ENCODE results near the gene SPACA4.
A peak's percentile ranks its signal among the peaks of the same experiment; 100 is the strongest.
"Not testable (repeated sequence)": the region's sequence is repeated elsewhere in the genome, so short reads cannot be mapped to it uniquely, and the experiment has no call there.

The SPACA4 gene

DNA sequence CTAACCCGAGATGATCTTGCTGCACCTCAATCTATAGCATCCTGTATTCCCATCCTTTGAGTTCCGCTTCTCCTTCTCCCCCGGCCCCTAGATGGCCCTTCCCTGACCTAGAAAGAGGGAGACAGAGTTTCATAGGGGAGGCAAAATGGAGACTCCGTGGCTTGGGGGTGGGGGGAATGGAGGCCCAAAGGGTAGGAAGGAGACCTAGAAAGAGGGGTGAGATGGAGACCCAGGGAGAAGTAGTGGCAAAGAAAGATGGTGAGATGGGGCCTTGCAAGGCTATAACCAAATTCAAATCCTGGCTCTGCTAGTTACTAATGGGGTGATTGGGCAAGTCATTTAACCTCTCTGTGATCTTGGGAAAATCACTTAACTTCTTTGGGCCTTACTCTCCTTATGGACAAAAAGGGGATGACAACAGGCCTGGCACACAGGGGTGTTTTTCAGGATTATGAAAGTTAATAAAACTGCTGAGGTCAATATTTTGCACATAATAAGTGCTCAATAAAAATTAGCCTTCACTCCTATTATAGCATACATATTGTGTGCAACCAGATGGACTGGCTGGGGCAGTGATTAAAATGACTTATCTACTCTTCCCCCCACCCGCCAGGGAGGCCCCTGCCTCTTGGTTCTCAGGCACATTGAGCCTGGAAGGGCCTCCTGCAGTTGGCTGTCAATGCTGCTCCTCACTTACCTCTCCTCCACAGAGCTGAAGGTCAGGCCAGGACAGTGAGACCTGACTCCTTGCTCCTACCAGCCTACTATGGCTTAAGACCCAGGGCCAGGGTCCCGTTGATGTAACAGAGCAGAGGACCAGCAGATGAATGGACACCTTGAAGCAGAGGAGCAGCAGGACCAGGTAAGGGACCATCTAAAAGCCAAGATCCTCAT lies 13.4 kb downstream of the SPACA4 start:
- no peak for DNase-seq

DNA sequence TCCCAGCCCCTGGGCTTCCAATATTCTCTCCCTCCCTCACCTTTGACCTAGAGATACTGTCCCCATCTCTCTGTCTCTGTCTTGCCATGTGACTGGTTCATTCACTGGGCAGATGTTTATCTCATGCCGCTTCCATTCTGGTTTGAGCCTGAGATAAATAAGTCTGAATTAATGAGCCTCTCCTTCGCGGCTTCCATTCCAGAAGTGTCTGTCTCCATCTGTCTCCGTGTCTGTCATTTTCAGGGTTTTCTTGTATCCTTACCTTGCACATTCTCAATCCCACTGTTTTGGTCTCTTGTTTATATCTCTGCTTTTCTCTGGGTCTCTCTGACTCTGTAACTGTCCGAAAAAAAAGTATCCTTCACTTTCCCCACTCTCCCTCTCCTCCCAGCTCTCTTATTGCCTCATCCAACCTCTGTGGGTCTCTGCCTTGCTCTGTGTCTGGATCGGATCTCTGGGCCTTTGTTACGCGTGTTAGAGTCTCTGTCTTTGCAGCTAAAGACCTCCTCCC lies 17.1 kb downstream of the SPACA4 start:
- no peak for DNase-seq

DNA sequence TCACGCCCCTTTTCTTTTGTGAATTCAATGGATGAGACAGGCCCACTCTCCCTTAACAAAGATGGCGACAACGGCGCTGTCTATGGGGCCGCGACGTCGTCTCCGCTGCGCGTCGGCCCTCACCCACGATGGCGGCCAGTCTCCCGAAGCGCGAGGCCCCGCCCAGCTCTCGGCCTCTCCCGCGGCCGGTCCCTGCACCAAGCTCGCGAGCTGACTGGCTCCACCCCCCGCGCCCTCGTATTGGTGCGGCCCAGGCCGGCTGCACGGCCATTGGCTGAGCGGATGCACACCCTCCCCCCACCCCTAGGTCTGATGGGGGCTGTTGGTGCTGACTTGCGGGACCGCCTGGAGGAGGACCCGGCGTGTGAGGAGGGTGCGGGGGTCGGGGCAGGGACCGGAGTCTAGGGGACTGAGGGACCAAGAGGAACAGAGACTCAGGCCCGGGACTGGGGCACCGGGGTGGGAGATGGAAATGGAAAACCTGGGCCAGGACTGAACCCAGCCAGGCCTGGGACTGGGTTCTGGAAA lies 17.6 kb downstream of the SPACA4 start:
- peak; percentile 71 for DNase-seq

DNA sequence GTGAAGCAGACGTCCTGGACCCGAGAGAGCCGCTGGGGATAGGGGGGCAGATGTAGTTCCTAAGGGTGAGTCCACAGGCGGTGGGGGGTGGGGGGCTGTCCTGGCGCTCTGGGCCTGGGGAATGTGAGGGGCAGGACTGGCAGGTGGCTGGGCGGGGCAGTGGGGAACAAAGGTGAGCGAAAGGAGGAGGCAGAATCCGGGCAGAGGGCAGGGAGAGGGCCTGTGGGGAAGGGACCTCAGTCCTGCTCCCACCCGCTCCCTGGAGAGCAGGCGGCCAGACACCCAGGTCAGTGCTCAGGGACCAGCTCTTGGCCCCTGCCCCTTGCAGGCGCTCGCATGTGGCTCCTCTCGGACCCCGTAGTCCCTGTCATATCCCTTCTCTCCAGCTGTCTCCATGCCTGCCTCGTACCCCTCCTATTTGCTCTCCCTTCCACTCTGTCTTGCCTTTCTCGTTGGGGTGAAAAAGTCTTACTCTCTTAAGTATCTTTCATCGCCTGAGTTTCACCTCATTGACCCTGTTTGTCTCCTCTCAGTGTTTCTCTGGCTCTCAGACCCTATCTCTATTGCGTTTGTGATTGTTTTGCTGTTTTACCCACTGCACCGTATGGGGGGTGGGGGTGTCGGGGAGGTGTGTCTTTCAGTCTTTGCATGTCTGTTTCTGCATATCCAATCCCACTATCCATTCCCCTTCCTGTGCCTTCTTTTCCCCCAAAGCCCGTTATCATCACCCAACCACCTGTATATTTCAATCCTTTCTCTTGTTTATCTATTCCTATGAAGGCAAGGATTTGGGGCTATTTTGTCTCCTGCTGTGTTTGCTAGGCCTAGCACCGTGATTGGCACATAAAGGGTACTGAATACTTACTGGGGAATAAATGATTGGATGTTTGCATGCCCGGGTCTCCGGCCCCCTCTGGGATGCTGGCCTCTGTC lies 18.5 kb downstream of the SPACA4 start:
- no peak for DNase-seq

DNA sequence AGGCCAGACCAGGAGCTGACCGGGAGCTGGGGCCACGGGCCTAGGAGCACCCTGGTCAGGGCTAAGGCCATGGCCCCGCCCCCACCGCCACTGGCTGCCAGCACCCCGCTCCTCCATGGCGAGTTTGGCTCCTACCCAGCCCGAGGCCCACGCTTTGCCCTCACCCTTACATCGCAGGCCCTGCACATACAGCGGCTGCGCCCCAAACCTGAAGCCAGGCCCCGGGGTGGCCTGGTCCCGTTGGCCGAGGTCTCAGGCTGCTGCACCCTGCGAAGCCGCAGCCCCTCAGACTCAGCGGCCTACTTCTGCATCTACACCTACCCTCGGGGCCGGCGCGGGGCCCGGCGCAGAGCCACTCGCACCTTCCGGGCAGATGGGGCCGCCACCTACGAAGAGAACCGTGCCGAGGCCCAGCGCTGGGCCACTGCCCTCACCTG lies 19.4 kb downstream of the SPACA4 start:
- no peak for DNase-seq

DNA sequence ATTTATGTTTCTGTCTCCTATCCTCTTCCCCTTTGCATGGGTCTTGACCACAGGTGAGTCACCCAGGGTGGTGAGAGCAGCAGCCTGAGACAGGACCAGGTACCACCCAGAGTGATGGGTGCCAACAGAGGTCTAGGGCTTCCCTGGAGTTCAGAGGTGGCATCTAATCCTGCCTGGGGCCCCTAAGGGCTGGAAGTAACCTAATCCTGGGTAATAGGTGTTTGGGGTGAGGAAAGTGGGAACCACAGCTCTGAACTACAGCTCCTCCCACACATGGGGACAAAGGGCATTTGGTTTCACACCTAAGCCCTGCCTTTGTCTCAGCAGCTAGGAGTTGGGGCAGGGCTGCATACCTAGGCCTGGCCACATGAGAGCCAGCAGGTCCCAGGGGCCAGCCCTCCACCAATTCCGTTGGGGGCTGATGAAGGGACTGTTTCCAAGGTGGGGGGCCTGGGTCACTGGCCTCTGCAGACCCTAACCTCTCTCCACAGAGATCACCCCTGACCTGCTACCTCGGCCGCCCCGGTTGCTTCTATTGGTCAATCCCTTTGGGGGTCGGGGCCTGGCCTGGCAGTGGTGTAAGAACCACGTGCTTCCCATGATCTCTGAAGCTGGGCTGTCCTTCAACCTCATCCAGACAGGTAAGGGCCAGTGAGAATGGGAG lies 20.8 kb downstream of the SPACA4 start:
- DNase-seq = no peak

DNA sequence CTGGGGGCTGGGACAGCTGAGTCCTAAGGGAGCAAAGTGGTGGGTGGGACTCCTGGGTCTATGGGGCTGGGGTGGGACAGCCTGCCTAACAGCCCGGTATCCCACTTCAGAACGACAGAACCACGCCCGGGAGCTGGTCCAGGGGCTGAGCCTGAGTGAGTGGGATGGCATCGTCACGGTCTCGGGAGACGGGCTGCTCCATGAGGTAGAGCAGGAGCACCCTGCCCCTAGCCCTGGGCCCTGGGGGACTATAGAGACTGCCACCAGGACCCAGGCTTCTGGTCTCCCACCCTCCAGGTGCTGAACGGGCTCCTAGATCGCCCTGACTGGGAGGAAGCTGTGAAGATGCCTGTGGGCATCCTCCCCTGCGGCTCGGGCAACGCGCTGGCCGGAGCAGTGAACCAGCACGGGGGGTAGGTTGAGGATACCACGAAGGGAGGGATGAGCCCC lies 21.3 kb downstream of the SPACA4 start:
- no peak for DNase-seq

DNA sequence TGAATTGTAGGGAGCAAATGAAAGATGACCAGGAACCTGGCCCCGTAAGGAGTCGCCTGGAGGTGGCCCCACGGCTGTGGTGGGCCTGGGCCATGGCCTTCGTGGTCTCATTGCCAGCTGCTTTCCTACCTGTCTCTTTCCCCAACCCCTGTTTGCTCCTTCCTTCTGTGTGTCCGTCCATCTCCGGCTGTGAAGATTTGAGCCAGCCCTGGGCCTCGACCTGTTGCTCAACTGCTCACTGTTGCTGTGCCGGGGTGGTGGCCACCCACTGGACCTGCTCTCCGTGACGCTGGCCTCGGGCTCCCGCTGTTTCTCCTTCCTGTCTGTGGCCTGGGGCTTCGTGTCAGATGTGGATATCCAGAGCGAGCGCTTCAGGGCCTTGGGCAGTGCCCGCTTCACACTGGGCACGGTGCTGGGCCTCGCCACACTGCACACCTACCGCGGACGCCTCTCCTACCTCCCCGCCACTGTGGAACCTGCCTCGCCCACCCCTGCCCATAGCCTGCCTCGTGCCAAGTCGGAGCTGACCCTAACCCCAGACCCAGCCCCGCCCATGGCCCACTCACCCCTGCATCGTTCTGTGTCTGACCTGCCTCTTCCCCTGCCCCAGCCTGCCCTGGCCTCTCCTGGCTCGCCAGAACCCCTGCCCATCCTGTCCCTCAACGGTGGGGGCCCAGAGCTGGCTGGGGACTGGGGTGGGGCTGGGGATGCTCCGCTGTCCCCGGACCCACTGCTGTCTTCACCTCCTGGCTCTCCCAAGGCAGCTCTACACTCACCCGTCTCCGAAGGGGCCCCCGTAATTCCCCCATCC lies 22.1 kb downstream of the SPACA4 start:
- no peak for DNase-seq

DNA sequence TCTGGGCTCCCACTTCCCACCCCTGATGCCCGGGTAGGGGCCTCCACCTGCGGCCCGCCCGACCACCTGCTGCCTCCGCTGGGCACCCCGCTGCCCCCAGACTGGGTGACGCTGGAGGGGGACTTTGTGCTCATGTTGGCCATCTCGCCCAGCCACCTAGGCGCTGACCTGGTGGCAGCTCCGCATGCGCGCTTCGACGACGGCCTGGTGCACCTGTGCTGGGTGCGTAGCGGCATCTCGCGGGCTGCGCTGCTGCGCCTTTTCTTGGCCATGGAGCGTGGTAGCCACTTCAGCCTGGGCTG lies 22.7 kb downstream of the SPACA4 start:
- no peak for DNase-seq

DNA sequence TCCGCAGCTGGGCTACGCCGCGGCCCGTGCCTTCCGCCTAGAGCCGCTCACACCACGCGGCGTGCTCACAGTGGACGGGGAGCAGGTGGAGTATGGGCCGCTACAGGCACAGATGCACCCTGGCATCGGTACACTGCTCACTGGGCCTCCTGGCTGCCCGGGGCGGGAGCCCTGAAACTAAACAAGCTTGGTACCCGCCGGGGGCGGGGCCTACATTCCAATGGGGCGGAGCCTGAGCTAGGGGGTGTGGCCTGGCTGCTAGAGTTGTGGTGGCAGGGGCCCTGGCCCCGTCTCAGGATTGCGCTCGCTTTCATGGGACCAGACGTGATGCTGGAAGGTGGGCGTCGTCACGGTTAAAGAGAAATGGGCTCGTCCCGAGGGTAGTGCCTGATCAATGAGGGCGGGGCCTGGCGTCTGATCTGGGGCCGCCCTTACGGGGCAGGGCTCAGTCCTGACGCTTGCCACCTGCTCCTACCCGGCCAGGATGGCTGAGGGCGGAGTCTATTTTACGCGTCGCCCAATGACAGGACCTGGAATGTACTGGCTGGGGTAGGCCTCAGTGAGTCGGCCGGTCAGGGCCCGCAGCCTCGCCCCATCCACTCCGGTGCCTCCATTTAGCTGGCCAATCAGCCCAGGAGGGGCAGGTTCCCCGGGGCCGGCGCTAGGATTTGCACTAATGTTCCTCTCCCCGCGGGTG lies 23.2 kb downstream of the SPACA4 start:
- no peak for DNase-seq

DNA sequence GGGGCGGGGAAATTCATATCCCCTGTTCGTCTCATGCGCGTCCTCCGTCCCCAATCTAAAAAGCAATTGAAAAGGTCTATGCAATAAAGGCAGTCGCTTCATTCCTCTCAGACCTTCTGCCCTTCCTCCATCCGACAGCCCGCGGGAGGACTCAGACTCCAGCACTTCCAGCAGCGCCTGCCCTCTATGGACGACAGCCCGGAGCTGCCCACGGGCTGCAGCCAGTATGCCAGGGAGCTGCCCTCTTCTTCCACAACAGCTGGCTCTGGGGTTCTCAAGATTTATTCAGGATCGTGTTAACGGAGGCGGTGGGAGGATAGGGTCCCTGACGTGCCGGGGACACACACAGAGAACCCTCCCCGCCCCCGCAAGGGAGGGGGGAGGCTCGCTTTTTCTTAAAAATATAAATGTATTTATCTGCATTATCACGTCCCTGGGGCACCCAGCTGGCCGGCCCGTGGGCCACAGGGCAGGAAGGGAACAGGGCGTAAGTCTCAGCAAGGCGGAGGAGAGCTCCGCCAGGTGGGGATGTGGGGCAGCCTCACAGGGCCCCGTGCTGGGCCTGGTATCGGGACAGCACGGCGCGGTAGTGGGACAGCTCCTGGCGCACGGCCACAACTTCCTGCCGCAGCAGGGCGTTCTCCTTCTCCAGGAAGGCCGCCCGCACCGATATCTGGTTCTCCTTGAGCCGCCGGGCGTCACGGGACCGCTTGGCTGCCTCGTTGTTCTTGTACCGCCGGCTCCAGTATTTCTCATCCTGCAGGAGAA lies 23.9 kb downstream of the SPACA4 start:
- no peak for DNase-seq

DNA sequence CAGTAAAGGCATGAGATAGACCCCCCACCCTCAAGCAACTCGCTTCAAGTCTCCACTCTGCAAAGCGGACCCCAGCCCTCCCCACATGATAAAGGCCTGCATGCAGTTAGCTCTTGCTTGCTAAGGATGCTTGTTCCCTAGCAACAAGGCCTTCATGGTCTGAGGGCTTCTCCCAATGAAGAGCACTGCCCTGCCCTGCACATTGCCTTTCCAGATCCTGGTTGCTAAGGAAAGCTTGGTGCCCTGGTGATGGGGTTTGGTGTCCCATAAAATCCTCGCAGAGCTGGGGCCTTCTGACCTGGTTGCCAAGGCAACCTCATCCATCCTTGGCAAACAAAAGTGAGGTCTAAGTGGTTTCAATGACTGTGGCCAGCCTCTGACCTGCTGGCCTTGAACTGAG lies 24.7 kb downstream of the SPACA4 start:
- DNase-seq = no peak

DNA sequence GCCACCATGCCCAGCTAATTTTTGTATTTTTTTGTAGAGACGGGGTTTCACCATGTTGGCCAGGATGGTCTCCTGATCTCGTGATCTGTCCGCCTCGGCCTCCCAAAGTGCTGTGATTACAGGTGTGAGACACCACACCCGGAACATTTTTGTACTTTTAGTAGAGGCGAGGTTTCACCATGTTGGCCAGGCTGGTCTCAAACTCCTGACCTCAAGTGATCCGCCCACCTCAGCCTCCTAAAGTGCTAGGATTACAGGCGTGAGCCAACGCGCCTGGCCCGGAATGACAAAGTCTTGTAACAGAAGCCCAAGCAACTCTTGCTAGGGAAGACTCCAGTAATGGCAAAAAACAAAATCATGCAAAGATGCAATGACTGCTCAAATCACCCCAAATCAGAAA lies 25.7 kb downstream of the SPACA4 start:
- DNase-seq = not testable (repeated sequence)

DNA sequence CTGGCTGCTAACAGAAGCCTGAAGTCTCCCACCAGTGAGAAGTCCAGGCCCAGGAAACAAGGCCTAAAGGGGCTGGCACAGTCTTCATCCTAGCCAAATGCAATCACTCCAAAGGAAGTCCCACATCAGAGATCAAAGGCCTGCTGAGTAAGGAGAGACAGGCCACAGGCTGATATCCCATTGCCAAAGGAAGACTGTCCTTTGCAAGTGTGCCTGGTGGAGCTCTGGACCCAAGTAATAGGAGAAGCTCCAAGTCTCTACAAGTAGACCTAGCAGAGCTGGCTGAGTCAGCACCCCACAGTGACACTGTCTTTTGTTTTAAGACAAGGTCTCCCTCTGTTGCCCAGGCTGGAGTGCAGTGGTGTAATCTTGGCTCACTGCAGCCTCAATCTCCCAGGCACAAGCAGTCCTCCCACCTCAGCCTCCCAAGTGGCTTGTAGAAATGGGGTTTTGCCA lies 26.2 kb downstream of the SPACA4 start:
- peak; percentile 25 for DNase-seq

DNA sequence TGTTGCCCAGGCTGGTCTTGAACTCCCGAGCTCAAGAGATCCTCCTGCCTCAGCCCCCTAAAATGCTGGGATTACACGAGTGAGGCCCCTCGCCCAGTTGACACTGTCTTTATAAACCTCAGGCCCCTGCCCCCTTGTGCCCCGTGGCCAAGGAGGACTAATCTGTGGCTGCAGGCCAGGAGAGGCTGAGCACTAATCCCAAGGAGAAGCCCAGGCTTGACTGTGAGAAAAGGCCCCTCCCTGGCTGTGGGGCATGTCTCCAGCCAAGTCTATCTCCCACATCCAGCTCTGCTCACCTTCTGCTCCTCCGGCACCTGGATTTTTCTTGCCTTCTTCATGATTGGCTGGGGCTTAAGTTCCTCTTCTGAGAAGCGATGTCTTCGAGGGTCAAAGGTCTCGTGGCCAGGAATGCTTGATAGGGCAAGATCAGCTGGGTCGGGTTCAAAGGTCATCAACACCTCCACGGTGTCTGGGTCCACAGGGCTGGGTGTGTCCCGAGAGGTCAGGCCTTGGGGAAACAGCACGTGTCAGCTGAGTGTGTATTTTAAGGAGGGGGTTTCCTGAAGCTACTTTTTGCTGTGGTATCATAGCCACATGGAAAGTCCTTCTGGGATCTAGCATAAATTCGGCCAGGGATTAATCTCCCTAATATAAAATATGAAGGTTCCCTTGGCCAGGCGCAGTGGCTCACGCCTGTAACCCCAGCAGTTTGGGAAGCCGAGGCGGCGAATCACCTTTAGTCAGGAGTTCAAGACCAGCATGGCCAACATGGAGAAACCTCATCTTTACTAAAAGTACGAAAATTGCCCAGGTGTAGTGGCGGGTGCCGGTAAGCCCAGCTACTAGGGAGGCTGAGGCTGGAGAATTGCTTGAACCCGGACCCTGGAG lies 26.9 kb downstream of the SPACA4 start:
- no peak for DNase-seq

DNA sequence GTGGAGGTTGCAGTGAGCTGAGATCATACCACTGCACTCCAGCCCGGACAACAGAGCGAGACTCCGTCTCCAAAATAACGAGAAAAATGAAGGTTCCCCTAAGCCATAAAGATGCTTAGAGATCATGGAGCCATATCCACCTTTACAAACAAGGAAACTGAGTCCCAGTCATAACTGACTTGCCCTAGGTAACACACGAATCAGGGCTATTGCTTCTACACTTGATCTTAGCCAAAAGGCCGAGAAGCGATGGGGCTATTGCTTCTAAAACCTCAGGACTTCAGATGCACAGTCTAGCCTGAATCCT lies 27.4 kb downstream of the SPACA4 start:
- DNase-seq = no peak

DNA sequence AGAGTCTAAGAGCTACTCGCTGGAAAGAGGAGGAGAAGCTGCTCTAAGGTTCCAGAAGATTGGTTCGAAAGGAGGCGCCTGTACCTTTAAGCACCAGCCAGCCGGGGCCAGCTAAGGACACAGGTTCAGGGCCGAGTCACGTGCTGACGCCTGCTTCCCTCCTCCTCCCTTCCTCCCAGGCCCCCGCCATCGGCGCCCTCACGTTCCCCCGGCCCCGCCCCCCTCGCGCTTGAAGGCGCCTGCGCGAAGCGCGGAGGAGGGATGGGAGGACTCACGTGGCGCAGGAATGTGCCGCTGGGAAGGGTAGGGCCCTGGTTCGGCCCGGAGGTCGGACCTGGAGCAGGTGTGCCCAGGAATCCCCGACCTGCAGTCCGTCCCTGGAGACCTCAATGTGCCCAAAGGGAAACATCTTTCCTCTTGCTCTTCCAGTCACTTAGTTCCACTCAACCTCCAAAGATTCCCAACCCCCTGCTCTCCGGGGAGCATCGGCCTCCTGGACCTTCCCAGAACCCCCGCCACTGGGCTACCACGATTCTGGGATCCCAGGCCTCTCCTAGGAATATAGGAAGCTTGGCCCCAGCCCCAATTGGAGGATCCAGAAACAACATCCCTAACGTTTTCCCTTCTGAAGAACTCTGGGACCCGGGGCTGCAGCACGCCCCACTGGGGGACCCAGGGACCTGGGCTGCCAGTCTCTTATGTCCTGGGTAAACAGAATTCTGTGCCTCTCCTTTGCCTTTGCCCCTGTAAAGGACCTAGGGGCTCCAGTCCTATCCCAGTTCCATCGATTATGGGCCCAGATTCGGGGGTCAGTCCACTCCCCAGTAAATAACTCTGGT lies 28.1 kb downstream of the SPACA4 start:
- DNase-seq = peak; percentile 68

DNA sequence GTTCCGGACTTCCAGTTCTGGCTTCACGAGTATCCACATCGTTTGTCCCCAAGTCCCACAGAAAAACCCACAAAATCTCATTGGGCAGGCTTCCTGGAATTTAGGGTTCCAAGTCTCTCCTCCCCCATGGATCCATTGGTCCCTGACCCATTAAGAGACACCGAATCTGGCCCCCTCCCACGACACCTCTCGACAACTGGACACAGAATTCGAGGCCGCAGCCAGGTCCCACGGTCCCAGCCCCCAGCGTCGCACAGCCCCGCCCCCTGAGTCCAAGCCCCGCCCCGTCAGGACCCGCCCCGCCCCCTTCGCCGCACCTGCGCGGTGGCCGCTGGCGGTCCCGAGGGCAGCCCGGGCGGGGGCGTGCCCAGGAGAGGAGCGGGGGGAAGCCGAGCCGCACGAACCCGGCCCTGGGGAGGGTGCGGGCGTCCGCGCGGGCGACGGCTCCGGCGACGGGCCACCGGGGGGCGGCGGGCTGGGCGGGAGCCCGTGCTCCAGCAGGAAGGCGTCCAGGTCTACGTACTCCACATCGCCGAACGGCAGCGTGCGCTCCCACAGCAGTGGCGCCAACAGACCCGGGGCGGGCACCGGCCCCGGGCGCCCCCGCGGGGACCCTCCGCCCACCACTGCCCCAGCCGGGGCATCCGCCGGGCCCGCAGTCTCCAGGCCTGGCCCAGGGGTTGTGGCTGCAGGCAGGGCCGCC lies 28.9 kb downstream of the SPACA4 start:
- DNase-seq = no peak

Data from GOT3 (cell line).